ENCODE results near the gene DMD. TPM values are rescaled to one million over a fixed set of nuclear protein-coding genes. Genes with fewer than 3 reads are reported as not detected.

Gene DMD
- total RNA-seq, 1 donor from 2014 or later: 30.6 TPM

GRCh38 chrX:31251336-31251735 is 1960.0 kb downstream of the DMD start:
- Mint-ChIP-seq H3K27me3 (ENCODE audit: insufficient read depth, low read depth) (no peaks in the 10 kb centered on the region), H3K9me3 (peaks cover 3% of the 10 kb centered on the region), H3K4me1 (no peaks in the 10 kb centered on the region), H3K36me3 (peaks cover 15% of the 10 kb centered on the region), H3K27ac (no peak overlapping the region), H3K4me3 (no peak overlapping the region)
- Histone ChIP-seq H4K20me1 (ENCODE audit: low read depth) (no peaks in the 10 kb centered on the region), H3K27me3 (no peaks in the 10 kb centered on the region), H3K4me2 (no peak overlapping the region), H3K4me1 (no peaks in the 10 kb centered on the region), H3K9me3 (ENCODE audit: low read depth) (no peaks in the 10 kb centered on the region), H3K36me3 (no peaks in the 10 kb centered on the region), H3K27ac (no peak overlapping the region), H2AFZ (replicated peaks) (no peak overlapping the region), H3K79me2 (ENCODE audit: low read depth) (no peaks in the 10 kb centered on the region), H3K9ac (no peak overlapping the region), H3F3A (ENCODE audit: low read depth) (no peaks in the 10 kb centered on the region), H3K4me3 (no peak overlapping the region)
- no peak for TF ChIP-seq EZH2phosphoT487 (IDR thresholded peaks at IDR 0.05)
- TF ChIP-seq, protein P1, sequence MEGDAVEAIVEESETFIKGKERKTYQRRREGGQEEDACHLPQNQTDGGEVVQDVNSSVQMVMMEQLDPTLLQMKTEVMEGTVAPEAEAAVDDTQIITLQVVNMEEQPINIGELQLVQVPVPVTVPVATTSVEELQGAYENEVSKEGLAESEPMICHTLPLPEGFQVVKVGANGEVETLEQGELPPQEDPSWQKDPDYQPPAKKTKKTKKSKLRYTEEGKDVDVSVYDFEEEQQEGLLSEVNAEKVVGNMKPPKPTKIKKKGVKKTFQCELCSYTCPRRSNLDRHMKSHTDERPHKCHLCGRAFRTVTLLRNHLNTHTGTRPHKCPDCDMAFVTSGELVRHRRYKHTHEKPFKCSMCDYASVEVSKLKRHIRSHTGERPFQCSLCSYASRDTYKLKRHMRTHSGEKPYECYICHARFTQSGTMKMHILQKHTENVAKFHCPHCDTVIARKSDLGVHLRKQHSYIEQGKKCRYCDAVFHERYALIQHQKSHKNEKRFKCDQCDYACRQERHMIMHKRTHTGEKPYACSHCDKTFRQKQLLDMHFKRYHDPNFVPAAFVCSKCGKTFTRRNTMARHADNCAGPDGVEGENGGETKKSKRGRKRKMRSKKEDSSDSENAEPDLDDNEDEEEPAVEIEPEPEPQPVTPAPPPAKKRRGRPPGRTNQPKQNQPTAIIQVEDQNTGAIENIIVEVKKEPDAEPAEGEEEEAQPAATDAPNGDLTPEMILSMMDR (IDR thresholded peaks at IDR 0.05): no peak
- TF ChIP-seq EZH2 (IDR thresholded peaks at IDR 0.05): no peak
- DNase-seq (ENCODE audit: low spot score): no peak

DNA sequence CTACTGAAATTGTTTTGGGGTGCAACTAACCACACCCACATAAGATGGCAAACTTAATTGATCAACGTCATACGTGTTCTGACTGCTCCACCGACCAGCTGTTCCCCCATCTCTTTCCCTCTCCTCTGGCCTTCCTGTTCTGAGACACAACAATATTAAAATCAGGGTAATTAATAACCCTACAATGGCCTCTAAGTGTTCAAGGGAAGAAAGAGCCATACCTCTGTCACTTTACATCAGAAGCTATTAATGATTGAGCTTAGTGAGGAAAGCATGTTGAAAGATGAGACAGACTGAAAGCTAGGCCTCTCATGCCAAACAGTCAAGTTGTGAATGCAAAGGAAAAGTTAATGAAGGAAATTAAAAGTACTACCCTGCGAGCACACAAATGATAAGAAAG is 1965.6 kb downstream of the DMD start:
- Mint-ChIP-seq H3K27me3 (ENCODE audit: insufficient read depth, low read depth) (no peaks in the 10 kb centered on the region), H3K36me3 (peaks cover 20% of the 10 kb centered on the region), H3K4me1 (no peaks in the 10 kb centered on the region), H3K9me3 (peaks cover 3% of the 10 kb centered on the region), H3K4me3 (no peak overlapping the region), H3K27ac (no peak overlapping the region)
- no peaks in the 10 kb centered on the region for H4K20me1 ChIP-seq (ENCODE audit: low read depth)
- H3K4me1 ChIP-seq: no peaks in the 10 kb centered on the region
- no peaks in the 10 kb centered on the region for H3K36me3 ChIP-seq
- no peak overlapping the region for H2AFZ ChIP-seq (replicated peaks)
- H3K79me2 ChIP-seq (ENCODE audit: low read depth): no peaks in the 10 kb centered on the region
- no peak overlapping the region for H3K27ac ChIP-seq
- no peak overlapping the region for H3K4me2 ChIP-seq
- no peaks in the 10 kb centered on the region for H3K27me3 ChIP-seq
- H3F3A ChIP-seq (ENCODE audit: low read depth): no peaks in the 10 kb centered on the region
- no peak for DNase-seq (ENCODE audit: low spot score)
- TF ChIP-seq, protein P1 (IDR thresholded peaks at IDR 0.05): no peak
- no peak for TF ChIP-seq EZH2phosphoT487 (IDR thresholded peaks at IDR 0.05)
- TF ChIP-seq EZH2 (IDR thresholded peaks at IDR 0.05): no peak
- no peaks in the 10 kb centered on the region for H3K9me3 ChIP-seq (ENCODE audit: low read depth)
- H3K4me3 ChIP-seq: no peak overlapping the region
- no peak overlapping the region for H3K9ac ChIP-seq

DNA sequence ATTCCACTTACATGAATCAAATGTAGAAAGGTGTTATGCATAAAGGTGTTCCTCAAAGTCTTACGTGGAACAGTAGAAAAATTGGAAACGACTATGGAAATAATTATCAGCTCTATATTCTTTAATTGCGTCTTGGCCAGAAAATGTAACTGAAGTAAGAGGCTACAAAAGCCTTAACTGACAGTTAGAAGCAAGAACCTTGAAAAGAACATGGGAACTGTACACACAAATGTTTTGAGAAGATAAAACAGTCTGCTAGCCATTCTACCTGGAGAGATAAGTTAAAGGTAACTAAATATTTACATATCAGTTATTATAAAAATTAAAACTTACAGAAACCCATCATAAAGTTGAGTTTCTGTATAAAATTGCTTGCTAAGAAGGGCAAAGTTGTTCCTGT is 1967.5 kb downstream of the DMD start:
- Histone ChIP-seq H3K4me2 (no peak overlapping the region), H3K79me2 (ENCODE audit: low read depth) (no peaks in the 10 kb centered on the region), H4K20me1 (ENCODE audit: low read depth) (no peaks in the 10 kb centered on the region), H3K4me3 (no peak overlapping the region), H3K9ac (no peak overlapping the region), H3K27ac (no peak overlapping the region), H3K36me3 (no peaks in the 10 kb centered on the region), H2AFZ (replicated peaks) (no peak overlapping the region), H3K27me3 (no peaks in the 10 kb centered on the region), H3K4me1 (no peaks in the 10 kb centered on the region), H3F3A (ENCODE audit: low read depth) (no peaks in the 10 kb centered on the region), H3K9me3 (ENCODE audit: low read depth) (no peaks in the 10 kb centered on the region)
- no peak for DNase-seq (ENCODE audit: low spot score)
- Mint-ChIP-seq H3K36me3 (peaks cover 18% of the 10 kb centered on the region), H3K4me3 (no peak overlapping the region), H3K4me1 (no peaks in the 10 kb centered on the region), H3K27me3 (ENCODE audit: insufficient read depth, low read depth) (no peaks in the 10 kb centered on the region), H3K27ac (no peak overlapping the region), H3K9me3 (peaks cover 3% of the 10 kb centered on the region)
- TF ChIP-seq, protein P1 (IDR thresholded peaks at IDR 0.05): no peak
- TF ChIP-seq EZH2phosphoT487 (IDR thresholded peaks at IDR 0.05): no peak
- no peak for TF ChIP-seq EZH2 (IDR thresholded peaks at IDR 0.05)

Measured in neural progenitor cell (in vitro differentiated cells).